ENCODE results near the gene TTC9. TPM values are rescaled to one million over a fixed set of nuclear protein-coding genes. Genes with fewer than 3 reads are reported as not detected.
A peak's percentile ranks its signal among the peaks of the same experiment; 100 is the strongest.

Gene TTC9
- total and polyA plus RNA-seq, 10 of the 15 experiments (the other 5 are each of a cell fraction or from before 2014, with no cell fraction given): 0.87 to 15.8 (median 7.8) TPM

DNA sequence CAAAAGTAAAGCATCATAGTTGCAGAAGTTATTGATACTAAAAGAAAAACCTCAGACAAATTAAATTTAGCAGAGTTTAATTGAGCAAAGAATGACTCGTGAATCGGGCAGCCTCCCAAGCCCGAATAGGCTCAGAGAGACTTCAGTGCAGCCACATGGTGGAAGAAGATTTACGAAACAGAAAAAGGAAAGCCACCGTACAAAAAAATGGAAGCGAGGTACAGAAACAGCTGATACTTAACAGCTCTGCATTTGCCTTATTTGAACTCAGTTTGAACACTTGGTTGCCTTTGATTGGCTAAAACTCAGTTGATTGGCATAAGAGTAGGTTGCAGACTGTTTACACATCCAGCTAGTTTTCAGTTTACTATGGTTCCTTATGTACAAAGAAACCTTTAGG lies 12.9 kb downstream of the TTC9 start (continued):
- TF ChIP-seq, protein P1, sequence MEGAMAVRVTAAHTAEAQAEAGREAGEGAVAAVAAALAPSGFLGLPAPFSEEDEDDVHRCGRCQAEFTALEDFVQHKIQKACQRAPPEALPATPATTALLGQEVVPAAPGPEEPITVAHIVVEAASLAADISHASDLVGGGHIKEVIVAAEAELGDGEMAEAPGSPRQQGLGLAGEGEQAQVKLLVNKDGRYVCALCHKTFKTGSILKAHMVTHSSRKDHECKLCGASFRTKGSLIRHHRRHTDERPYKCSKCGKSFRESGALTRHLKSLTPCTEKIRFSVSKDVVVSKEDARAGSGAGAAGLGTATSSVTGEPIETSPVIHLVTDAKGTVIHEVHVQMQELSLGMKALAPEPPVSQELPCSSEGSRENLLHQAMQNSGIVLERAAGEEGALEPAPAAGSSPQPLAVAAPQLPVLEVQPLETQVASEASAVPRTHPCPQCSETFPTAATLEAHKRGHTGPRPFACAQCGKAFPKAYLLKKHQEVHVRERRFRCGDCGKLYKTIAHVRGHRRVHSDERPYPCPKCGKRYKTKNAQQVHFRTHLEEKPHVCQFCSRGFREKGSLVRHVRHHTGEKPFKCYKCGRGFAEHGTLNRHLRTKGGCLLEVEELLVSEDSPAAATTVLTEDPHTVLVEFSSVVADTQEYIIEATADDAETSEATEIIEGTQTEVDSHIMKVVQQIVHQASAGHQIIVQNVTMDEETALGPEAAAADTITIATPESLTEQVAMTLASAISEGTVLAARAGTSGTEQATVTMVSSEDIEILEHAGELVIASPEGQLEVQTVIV (IDR thresholded peaks at IDR 0.05; ENCODE audit: borderline replicate concordance, partially characterized antibody): no peak
- TF ChIP-seq, protein P2, sequence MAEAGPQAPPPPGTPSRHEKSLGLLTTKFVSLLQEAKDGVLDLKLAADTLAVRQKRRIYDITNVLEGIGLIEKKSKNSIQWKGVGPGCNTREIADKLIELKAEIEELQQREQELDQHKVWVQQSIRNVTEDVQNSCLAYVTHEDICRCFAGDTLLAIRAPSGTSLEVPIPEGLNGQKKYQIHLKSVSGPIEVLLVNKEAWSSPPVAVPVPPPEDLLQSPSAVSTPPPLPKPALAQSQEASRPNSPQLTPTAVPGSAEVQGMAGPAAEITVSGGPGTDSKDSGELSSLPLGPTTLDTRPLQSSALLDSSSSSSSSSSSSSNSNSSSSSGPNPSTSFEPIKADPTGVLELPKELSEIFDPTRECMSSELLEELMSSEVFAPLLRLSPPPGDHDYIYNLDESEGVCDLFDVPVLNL (IDR thresholded peaks at IDR 0.05; ENCODE audit: low read depth, low read length): no peak
- TF ChIP-seq SP1 (IDR thresholded peaks at IDR 0.05; ENCODE audit: low read depth, low read length) (no peak), PML (IDR thresholded peaks at IDR 0.05; ENCODE audit: low read length) (no peak; the same call in 1 of the 2 replicates), EGR1 (IDR thresholded peaks at IDR 0.05; ENCODE audit: borderline replicate concordance in 1 of 2, low read depth in 2 of 2, low read length in 2 of 2) (no peak), CBX3 (IDR thresholded peaks at IDR 0.05; ENCODE audit: borderline replicate concordance, low read depth) (no peak), SUZ12 (IDR thresholded peaks at IDR 0.05; ENCODE audit: unreplicated experiment) (no peak), TCF7 (IDR thresholded peaks at IDR 0.05; ENCODE audit: borderline replicate concordance) (no peak), RCOR1 (conservative IDR thresholded peaks at IDR 0.05; ENCODE audit: low read depth, low read length) (no peak), STAT3 (IDR thresholded peaks at IDR 0.05; ENCODE audit: low read depth, low read length) (no peak), MEF2A (IDR thresholded peaks at IDR 0.05; ENCODE audit: insufficient read depth, low read depth, low read length) (peak; percentile 40; the same call in 1 of the 2 replicates), RUNX3 (IDR thresholded peaks at IDR 0.05; ENCODE audit: low read length) (peak; percentile 65; the same call in 1 of the 2 replicates), MTA2 (IDR thresholded peaks at IDR 0.05; ENCODE audit: low read depth) (no peak)
- TF ChIP-seq, protein P3, sequence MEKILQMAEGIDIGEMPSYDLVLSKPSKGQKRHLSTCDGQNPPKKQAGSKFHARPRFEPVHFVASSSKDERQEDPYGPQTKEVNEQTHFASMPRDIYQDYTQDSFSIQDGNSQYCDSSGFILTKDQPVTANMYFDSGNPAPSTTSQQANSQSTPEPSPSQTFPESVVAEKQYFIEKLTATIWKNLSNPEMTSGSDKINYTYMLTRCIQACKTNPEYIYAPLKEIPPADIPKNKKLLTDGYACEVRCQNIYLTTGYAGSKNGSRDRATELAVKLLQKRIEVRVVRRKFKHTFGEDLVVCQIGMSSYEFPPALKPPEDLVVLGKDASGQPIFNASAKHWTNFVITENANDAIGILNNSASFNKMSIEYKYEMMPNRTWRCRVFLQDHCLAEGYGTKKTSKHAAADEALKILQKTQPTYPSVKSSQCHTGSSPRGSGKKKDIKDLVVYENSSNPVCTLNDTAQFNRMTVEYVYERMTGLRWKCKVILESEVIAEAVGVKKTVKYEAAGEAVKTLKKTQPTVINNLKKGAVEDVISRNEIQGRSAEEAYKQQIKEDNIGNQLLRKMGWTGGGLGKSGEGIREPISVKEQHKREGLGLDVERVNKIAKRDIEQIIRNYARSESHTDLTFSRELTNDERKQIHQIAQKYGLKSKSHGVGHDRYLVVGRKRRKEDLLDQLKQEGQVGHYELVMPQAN (conservative IDR thresholded peaks at IDR 0.05): no peak

Data from GM12878 (cell line).